HCT116 (cell line): ENCODE measurements around the gene SRGAP2C.
"Not testable (repeated sequence)": the region's sequence is repeated elsewhere in the genome, so short reads cannot be mapped to it uniquely, and the experiment has no call there.

Source experiments
- FOSL1 ChIP-seq: IDR thresholded peaks from 2 replicates; pipeline ENCODE4 v1.6.1; 2012; ENCODE audit warnings: low read depth
- POLR2A ChIP-seq: IDR thresholded peaks from 2 replicates; pipeline ENCODE4 v1.7.0; 2011; ENCODE audit warnings: borderline replicate concordance; ENCODE audit not compliant: insufficient read depth, insufficient read length; ENCODE audit errors: extremely low read depth
- TF ChIP-seq, protein P1 (sequence below), 3 experiments: fragments of 200-600 bp in 1 of 3; sonication (generic) in 1 of 3; IDR thresholded peaks in 2 of 3; conservative IDR thresholded peaks in 1 of 3; 2 replicates each; pipeline ENCODE4 v1.5.1; 2012 to 2017; ENCODE audit warnings: low read depth in 2 of 3, low read length in 2 of 3, antibody characterized with exemption in 1 of 3, borderline replicate concordance in 1 of 3, control low read depth in 1 of 3, mild to moderate bottlenecking in 1 of 3, mixed read lengths in 1 of 3, mixed run types in 1 of 3, moderate library complexity in 1 of 3; ENCODE audit not compliant: insufficient read depth in 1 of 3
- TF ChIP-seq, protein P2 (sequence below): IDR thresholded peaks from 2 replicates; pipeline ENCODE4 v1.6.1; 2012; ENCODE audit warnings: low read depth
- TF ChIP-seq, protein P3 (sequence below): IDR thresholded peaks from 2 replicates; pipeline ENCODE4 v1.6.1; 2012

DNA sequence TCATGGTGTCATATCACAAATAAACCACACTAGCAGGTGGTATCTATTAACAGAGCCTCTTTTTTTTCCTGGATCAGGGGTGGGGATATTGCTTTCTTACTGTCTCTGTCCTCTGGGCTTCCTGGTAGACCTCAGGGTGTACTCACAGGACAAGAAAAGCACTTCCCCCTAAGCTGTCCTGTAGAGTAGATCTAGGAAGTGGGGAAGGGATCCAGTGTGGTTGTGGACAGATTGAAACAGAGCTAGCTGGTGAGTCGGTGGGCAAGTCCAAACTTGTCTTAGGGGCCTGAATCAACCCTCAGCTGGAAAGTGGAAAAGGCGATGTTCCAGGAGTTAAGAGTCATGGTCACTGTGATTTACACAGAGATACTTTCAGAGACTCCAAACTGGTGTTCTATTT is 96.7 kb downstream of the SRGAP2C start:
- not testable (repeated sequence) for TF ChIP-seq POLR2A, FOSL1
- TF ChIP-seq, protein P1, sequence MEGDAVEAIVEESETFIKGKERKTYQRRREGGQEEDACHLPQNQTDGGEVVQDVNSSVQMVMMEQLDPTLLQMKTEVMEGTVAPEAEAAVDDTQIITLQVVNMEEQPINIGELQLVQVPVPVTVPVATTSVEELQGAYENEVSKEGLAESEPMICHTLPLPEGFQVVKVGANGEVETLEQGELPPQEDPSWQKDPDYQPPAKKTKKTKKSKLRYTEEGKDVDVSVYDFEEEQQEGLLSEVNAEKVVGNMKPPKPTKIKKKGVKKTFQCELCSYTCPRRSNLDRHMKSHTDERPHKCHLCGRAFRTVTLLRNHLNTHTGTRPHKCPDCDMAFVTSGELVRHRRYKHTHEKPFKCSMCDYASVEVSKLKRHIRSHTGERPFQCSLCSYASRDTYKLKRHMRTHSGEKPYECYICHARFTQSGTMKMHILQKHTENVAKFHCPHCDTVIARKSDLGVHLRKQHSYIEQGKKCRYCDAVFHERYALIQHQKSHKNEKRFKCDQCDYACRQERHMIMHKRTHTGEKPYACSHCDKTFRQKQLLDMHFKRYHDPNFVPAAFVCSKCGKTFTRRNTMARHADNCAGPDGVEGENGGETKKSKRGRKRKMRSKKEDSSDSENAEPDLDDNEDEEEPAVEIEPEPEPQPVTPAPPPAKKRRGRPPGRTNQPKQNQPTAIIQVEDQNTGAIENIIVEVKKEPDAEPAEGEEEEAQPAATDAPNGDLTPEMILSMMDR (IDR thresholded peaks at IDR 0.05 in 2 of 3, conservative IDR thresholded peaks at IDR 0.05 in 1 of 3; ENCODE audit: borderline replicate concordance in 1 of 3, insufficient read depth in 1 of 3, low read depth in 2 of 3, low read length in 2 of 3), result not testable (repeated sequence)
- TF ChIP-seq, protein P2, sequence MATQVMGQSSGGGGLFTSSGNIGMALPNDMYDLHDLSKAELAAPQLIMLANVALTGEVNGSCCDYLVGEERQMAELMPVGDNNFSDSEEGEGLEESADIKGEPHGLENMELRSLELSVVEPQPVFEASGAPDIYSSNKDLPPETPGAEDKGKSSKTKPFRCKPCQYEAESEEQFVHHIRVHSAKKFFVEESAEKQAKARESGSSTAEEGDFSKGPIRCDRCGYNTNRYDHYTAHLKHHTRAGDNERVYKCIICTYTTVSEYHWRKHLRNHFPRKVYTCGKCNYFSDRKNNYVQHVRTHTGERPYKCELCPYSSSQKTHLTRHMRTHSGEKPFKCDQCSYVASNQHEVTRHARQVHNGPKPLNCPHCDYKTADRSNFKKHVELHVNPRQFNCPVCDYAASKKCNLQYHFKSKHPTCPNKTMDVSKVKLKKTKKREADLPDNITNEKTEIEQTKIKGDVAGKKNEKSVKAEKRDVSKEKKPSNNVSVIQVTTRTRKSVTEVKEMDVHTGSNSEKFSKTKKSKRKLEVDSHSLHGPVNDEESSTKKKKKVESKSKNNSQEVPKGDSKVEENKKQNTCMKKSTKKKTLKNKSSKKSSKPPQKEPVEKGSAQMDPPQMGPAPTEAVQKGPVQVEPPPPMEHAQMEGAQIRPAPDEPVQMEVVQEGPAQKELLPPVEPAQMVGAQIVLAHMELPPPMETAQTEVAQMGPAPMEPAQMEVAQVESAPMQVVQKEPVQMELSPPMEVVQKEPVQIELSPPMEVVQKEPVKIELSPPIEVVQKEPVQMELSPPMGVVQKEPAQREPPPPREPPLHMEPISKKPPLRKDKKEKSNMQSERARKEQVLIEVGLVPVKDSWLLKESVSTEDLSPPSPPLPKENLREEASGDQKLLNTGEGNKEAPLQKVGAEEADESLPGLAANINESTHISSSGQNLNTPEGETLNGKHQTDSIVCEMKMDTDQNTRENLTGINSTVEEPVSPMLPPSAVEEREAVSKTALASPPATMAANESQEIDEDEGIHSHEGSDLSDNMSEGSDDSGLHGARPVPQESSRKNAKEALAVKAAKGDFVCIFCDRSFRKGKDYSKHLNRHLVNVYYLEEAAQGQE, result not testable (repeated sequence)
- TF ChIP-seq, protein P3, sequence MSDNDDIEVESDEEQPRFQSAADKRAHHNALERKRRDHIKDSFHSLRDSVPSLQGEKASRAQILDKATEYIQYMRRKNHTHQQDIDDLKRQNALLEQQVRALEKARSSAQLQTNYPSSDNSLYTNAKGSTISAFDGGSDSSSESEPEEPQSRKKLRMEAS, result not testable (repeated sequence)
